H1 (cell line): ENCODE data around the gene ATF7IP. TPM values are rescaled to one million over a fixed set of nuclear protein-coding genes. Genes with fewer than 3 reads are reported as not detected.

Experiments used
- CTCF ChIA-PET: fragments of 300-600 bp; sonication (Branson Sonifier 250); formaldehyde crosslinking; loops from one replicate; lab custom pipeline; 2021; ENCODE audit not compliant: partially characterized antibody; lab: Charles Lee
- POLR2A ChIA-PET: fragments of 300-600 bp; sonication (Branson Sonifier 250); formaldehyde crosslinking; loops from one replicate; lab custom pipeline; 2021; ENCODE audit warnings: inconsistent platforms; ENCODE audit not compliant: partially characterized antibody; lab: Charles Lee
- DNase-seq, 2 experiments: peaks; one replicate each; pipeline versions ENCODE4 v3.0.0 to v3.0.0-alpha.2; 2010 to 2022; ENCODE audit warnings: low spot score in 2 of 2, low read depth in 1 of 2, mixed read lengths in 1 of 2
- FAIRE-seq: peaks from 2 replicates; lab custom pipeline; 2011; peaks lifted over from hg19 to GRCh38; lab: Jason Lieb, UNC
- H2AFZ ChIP-seq: 2 replicates; pipeline ENCODE4 v1.8.1; 2012; ENCODE audit warnings: low read length, inconsistent platforms
- H2AK5ac ChIP-seq: 2 replicates; pipeline ENCODE4 v1.6.1; 2013; ENCODE audit warnings: low read depth, low read length
- H2BK120ac ChIP-seq: replicated peaks from 2 replicates; pipeline ENCODE3; 2013; ENCODE audit warnings: low read depth, low read length, inconsistent platforms
- H2BK12ac ChIP-seq: 2 replicates; pipeline ENCODE4 v1.6.1; 2013; ENCODE audit warnings: low read depth, low read length
- H2BK15ac ChIP-seq: 2 replicates; pipeline ENCODE4 v1.6.1; 2013; ENCODE audit warnings: low read length
- H2BK20ac ChIP-seq: 2 replicates; pipeline ENCODE4 v1.6.1; 2013; ENCODE audit warnings: low read length
- H2BK5ac ChIP-seq: 2 replicates; pipeline ENCODE4 v1.6.1; 2013; ENCODE audit warnings: low read depth, low read length
- H3K14ac ChIP-seq: 2 replicates; pipeline ENCODE4 v1.6.1; 2013; ENCODE audit warnings: inconsistent platforms; ENCODE audit not compliant: insufficient read length
- H3K18ac ChIP-seq: 2 replicates; pipeline ENCODE4 v1.6.1; 2013; ENCODE audit warnings: low read length; ENCODE audit errors: extremely low read depth
- H3K23ac ChIP-seq: 2 replicates; pipeline ENCODE4 v1.6.1; 2013; ENCODE audit warnings: inconsistent platforms; ENCODE audit not compliant: insufficient read length
- H3K23me2 ChIP-seq: 2 replicates; pipeline ENCODE4 v1.6.1; 2013; ENCODE audit warnings: low read depth, low read length
- H3K27ac ChIP-seq: 2 replicates; pipeline ENCODE4 v1.6.1; 2011; ENCODE audit warnings: low read depth, low read length, inconsistent platforms
- H3K27me3 ChIP-seq, 4 experiments: replicated peaks in 1 of 4; 1 replicate in 1 of 4; 2 replicates in 3 of 4; pipeline versions ENCODE4 v1.6.1 to v1.8.1; 2011 to 2013; ENCODE audit warnings: low read length in 3 of 4, mild to moderate bottlenecking in 3 of 4, inconsistent platforms in 2 of 4, mixed read lengths in 2 of 4, moderate library complexity in 1 of 4; ENCODE audit not compliant: control insufficient read depth in 3 of 4, insufficient read depth in 3 of 4; ENCODE audit errors: extremely low read depth in 1 of 4
- H3K36me3 ChIP-seq, 4 experiments: 2 replicates each; pipeline versions ENCODE4 v1.6.1 to v1.8.1; 2011 to 2013; ENCODE audit warnings: mild to moderate bottlenecking in 4 of 4, low read length in 3 of 4, moderate library complexity in 2 of 4, control low read depth in 1 of 4, inconsistent platforms in 1 of 4; ENCODE audit not compliant: insufficient read depth in 4 of 4, control insufficient read depth in 2 of 4
- H3K4ac ChIP-seq: replicated peaks from 2 replicates; pipeline ENCODE3; 2013; ENCODE audit warnings: low read length, low read depth, mixed read lengths, inconsistent platforms; ENCODE audit not compliant: insufficient read length
- H3K4me1 ChIP-seq, 4 experiments: replicated peaks in 1 of 4; 1 replicate in 1 of 4; 2 replicates in 3 of 4; pipeline versions ENCODE4 v1.6.1 to v1.8.1; 2011 to 2013; ENCODE audit warnings: low read length in 3 of 4, inconsistent platforms in 2 of 4, mixed read lengths in 1 of 4; ENCODE audit not compliant: insufficient read depth in 4 of 4, control insufficient read depth in 3 of 4
- H3K4me2 ChIP-seq, 2 experiments: 2 replicates each; pipeline versions ENCODE4 v1.6.1 to v1.8.1; 2011 to 2013; ENCODE audit warnings: low read depth in 2 of 2, low read length in 2 of 2, control low read depth in 1 of 2, inconsistent platforms in 1 of 2, mild to moderate bottlenecking in 1 of 2; ENCODE audit not compliant: insufficient read depth in 1 of 2
- H3K4me3 ChIP-seq, 4 experiments: fragments of 200-600, 300-600 bp in 1 of 4; sonication (generic), shearing (Covaris generic), sonication (Bioruptor Twin) in 1 of 4; 2 replicates each; pipeline versions ENCODE4 v1.5.1 to v1.8.1; 2011 to 2016; ENCODE audit warnings: low read length in 4 of 4, low read depth in 3 of 4, control low read depth in 2 of 4, inconsistent platforms in 2 of 4, mild to moderate bottlenecking in 2 of 4, mixed read lengths in 1 of 4, moderate library complexity in 1 of 4; ENCODE audit not compliant: insufficient read depth in 2 of 4; ENCODE audit errors: extremely low read depth in 1 of 4
- H3K56ac ChIP-seq: replicated peaks from 2 replicates; pipeline ENCODE3; 2013; ENCODE audit warnings: low read depth, mild to moderate bottlenecking, mixed read lengths, low read length, inconsistent platforms; ENCODE audit not compliant: insufficient read length
- H3K79me1 ChIP-seq: 2 replicates; pipeline ENCODE4 v1.6.1; 2013; ENCODE audit warnings: low read depth, low read length, control low read depth
- H3K79me2 ChIP-seq, 2 experiments: 2 replicates each; pipeline versions ENCODE4 v1.6.1 to v1.8.1; 2012 to 2013; ENCODE audit warnings: low read length in 2 of 2, mild to moderate bottlenecking in 2 of 2, inconsistent platforms in 1 of 2; ENCODE audit not compliant: insufficient read depth in 2 of 2, control insufficient read depth in 1 of 2
- H3K9ac ChIP-seq, 4 experiments: replicated peaks in 1 of 4; 1 replicate in 1 of 4; 2 replicates in 3 of 4; pipeline versions ENCODE4 v1.6.1 to v1.8.1; 2011 to 2013; ENCODE audit warnings: low read depth in 3 of 4, low read length in 3 of 4, control low read depth in 2 of 4, mild to moderate bottlenecking in 2 of 4, moderate library complexity in 2 of 4, inconsistent platforms in 1 of 4; ENCODE audit errors: extremely low read depth in 1 of 4
- H3K9me3 ChIP-seq, 2 experiments: 2 replicates each; pipeline versions ENCODE4 v1.6.1 to v1.8.1; 2012 to 2013; ENCODE audit warnings: mild to moderate bottlenecking in 2 of 2, moderate library complexity in 2 of 2, control low read depth in 1 of 2, inconsistent platforms in 1 of 2, low read depth in 1 of 2, low read length in 1 of 2, mixed read lengths in 1 of 2; ENCODE audit not compliant: insufficient read depth in 2 of 2
- H4K20me1 ChIP-seq, 2 experiments: replicated peaks in 1 of 2; 2 replicates each; pipeline versions ENCODE3 to v1.8.1; 2011 to 2013; ENCODE audit warnings: inconsistent platforms in 2 of 2, low read length in 2 of 2, mild to moderate bottlenecking in 1 of 2; ENCODE audit not compliant: insufficient read depth in 2 of 2, control insufficient read depth in 1 of 2
- H4K5ac ChIP-seq: 2 replicates; pipeline ENCODE4 v1.6.1; 2013; ENCODE audit warnings: low read length, low read depth, mixed read lengths, inconsistent platforms; ENCODE audit not compliant: insufficient read length
- H4K8ac ChIP-seq: 2 replicates; pipeline ENCODE4 v1.8.0; 2013; ENCODE audit warnings: mild to moderate bottlenecking, moderate library complexity, low read length, inconsistent platforms; ENCODE audit not compliant: insufficient read depth; ENCODE audit errors: extremely low read depth
- H4K91ac ChIP-seq: replicated peaks from 2 replicates; pipeline ENCODE3; 2013; ENCODE audit warnings: low read length, mixed read lengths, inconsistent platforms; ENCODE audit not compliant: insufficient read length
- BCL11A ChIP-seq, 2 experiments: IDR thresholded peaks; one replicate each; pipeline ENCODE4 v1.6.1; 2011; ENCODE audit warnings: low read depth in 2 of 2, low read length in 2 of 2, mild to moderate bottlenecking in 2 of 2
- CBX8 ChIP-seq: fragments of 300-800, 300-1000 bp; sonication (generic); IDR thresholded peaks from 2 replicates; pipeline ENCODE4 v1.7.1; 2016; ENCODE audit warnings: low read depth, low read length, borderline replicate concordance
- HDAC2 ChIP-seq, 2 experiments: fragments of 300-600 bp in 1 of 2; sonication (generic) in 1 of 2; IDR thresholded peaks; 2 replicates each; pipeline ENCODE4 v1.6.1; 2011 to 2012; ENCODE audit warnings: low read depth in 2 of 2, low read length in 2 of 2, mild to moderate bottlenecking in 2 of 2, moderate library complexity in 2 of 2, borderline replicate concordance in 1 of 2, inconsistent platforms in 1 of 2
- KDM1A ChIP-seq: fragments of 200-600, 300-600 bp; sonication (generic); IDR thresholded peaks from 2 replicates; pipeline ENCODE4 v1.7.1; 2016; ENCODE audit warnings: mild to moderate bottlenecking, low read length, borderline replicate concordance
- POLR2AphosphoS5 ChIP-seq: IDR thresholded peaks from 2 replicates; pipeline ENCODE4 v1.6.1; 2011; ENCODE audit warnings: low read depth, low read length
- RFX5 ChIP-seq: IDR thresholded peaks from 2 replicates; pipeline ENCODE4 v1.6.1; 2011; ENCODE audit warnings: low read depth, low read length, improper control_type of control experiment, borderline replicate concordance
- TAF1 ChIP-seq: IDR thresholded peaks from 2 replicates; pipeline ENCODE4 v1.6.1; 2011; ENCODE audit warnings: mild to moderate bottlenecking, low read depth, low read length
- TCF12 ChIP-seq: IDR thresholded peaks from 2 replicates; pipeline ENCODE4 v1.6.1; 2011; ENCODE audit warnings: low read depth, mild to moderate bottlenecking, low read length
- ZNF274 ChIP-seq: IDR thresholded peaks from 2 replicates; pipeline ENCODE4 v1.7.0; 2012; ENCODE audit warnings: low read length, borderline replicate concordance; ENCODE audit errors: extremely low read depth
- WGBS, 2 experiments: shearing (Covaris generic) in 1 of 2; methylation state at CpG; one replicate each; pipeline versions ENCODE4 v1.1.6 to v1.1.7; 2013 to 2015; ENCODE audit warnings: low lambda C conversion rate in 2 of 2, mixed read lengths in 2 of 2, inconsistent platforms in 1 of 2, low coverage in 1 of 2, missing lambda C conversion rate in 1 of 2; ENCODE audit not compliant: insufficient replicate concordance in 2 of 2, insufficient coverage in 1 of 2, insufficient read length in 1 of 2; ENCODE audit errors: extremely low coverage in 1 of 2, missing lambda C conversion rate in 1 of 2; 5-methylcytosine and 5-hydroxymethylcytosine counted together
- polyA plus RNA-seq, 7 experiments: library from polyadenylated mRNA; depleted of rRNA in 3 of 7; stranded (reverse) in 5 of 7; unstranded in 2 of 7; fragments of >200 nt in 5 of 7; fragments of 200-250 nt in 2 of 7; gene quantifications; 1 replicate in 5 of 7; 2 replicates in 1 of 7; 4 replicates in 1 of 7; pipeline versions ENCODE4 v1.2.1 to v1.2.3, GENCODE V29; 2011 to 2013; ENCODE audit warnings: missing spikeins in 2 of 7, mixed read lengths in 2 of 7
- total RNA-seq: library from RNA; stranded (reverse); fragmentation: NEBNext Ultra II Directional; extraction: Animal tissue kit (Norgen Biotek cat#: 25700); gene quantifications from 2 replicates; pipeline ENCODE4 v1.2.1, GENCODE V29; 2021
- TF ChIP-seq, protein P1 (sequence below): IDR thresholded peaks from 2 replicates; pipeline ENCODE4 v1.6.1; 2011; ENCODE audit warnings: low read depth, mild to moderate bottlenecking, low read length; ENCODE audit not compliant: insufficient read depth

ATF7IP gene
- total and polyA plus RNA-seq, 2 of the 8 experiments (the other 6 are each of a cell fraction or from before 2014, with no cell fraction given): 34.2 to 148 TPM

DNA sequence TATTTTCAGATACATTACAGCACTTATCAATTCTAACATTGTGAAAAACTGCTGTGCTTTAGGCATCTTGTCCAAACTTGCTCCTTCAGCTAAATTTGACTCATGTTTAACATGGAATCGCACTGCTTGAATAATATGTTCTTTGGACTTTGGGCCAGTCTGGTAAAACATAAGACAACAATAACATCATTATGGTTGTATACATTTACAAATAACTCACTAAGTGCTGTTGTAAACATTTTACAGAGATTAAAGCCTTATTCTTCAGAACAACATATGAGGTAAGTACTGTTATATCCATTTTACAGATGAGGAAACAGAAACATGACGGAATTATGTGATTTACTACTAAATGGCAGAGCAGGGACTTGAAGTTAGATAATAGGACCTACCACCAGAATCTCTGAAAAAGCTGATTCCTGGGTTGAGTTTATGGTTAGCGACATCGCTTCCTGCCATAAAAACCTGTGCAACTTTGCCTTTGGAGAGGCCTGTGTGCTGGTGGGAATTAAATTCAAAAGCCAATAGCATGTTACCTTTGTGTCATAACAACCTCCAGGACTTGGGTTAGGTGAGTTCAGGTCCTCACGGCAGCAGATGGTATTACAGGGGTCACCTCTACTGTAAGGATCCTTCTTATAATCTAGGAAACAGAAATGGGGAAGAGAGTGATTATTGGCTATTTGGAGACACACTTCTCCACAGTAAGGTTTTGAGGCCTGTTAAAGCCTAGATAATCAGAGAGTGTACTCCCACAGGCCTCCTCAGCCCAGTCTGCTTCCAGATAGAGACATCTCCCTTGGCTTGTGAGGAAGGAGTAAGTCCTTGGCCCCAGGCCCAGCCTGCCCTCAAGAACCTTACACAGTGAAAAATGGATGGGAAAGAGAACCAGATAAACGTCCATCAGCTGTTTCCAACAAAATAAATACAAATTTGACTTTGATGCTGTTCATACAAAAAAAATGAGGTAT, 140.4 kb downstream of the ATF7IP start:
- no peak for FAIRE-seq
- Histone ChIP-seq H3K14ac (no peak overlapping the region), H3K4me3 (no peak overlapping the region), H2BK12ac (no peak overlapping the region), H2BK120ac (no peak overlapping the region), H2BK15ac (no peak overlapping the region), H3K36me3 (peaks cover 0 to 16% (median 2%) of the 10 kb centered on the region in 4 experiments; a peak in 3 of 8 replicates), H3K79me1 (no peaks in the 10 kb centered on the region; the same call in 1 of the 2 replicates), H3K23me2 (no peaks in the 10 kb centered on the region), H4K8ac (no peak overlapping the region), H2BK5ac (no peak overlapping the region), H3K9me3 (no peaks in the 10 kb centered on the region), H2AK5ac (no peak overlapping the region), H3K27me3 (no peaks in the 10 kb centered on the region), H3K18ac (no peak overlapping the region), H3K4ac (no peak overlapping the region), H3K27ac (no peak overlapping the region), H2BK20ac (no peak overlapping the region), H2AFZ (no peak overlapping the region), H3K9ac (no peak overlapping the region), H4K5ac (no peak overlapping the region), H4K20me1 (no peaks in the 10 kb centered on the region), H4K91ac (no peak overlapping the region), H3K23ac (no peak overlapping the region), H3K56ac (no peak overlapping the region), H3K4me1 (peaks cover 0 to 5% (median 0%) of the 10 kb centered on the region in 4 experiments; a peak in 1 of 7 replicates), H3K79me2 (no peaks in the 10 kb centered on the region), H3K4me2 (no peak overlapping the region)
- DNase-seq: no peak
- POLR2A ChIA-PET: interaction anchor here (0.6 to 1.1 kb wide), 2 partner anchors 11 to 16 kb away, joined by 3 to 4 read pairs; no protein-coding TSS in a partner anchor
- 98% methylated on average over 6 of the region's 6 CpGs; no CpG with 5 or more reads in 1 of the 2 experiments for WGBS, 2 experiments
- CTCF ChIA-PET: interaction anchor here (1.3 to 1.8 kb wide), 2 partner anchors 268 to 320 kb away, joined by 3 to 8 read pairs; no protein-coding TSS in a partner anchor
- no peak for TF ChIP-seq TCF12
- TF ChIP-seq BCL11A (IDR thresholded peaks at IDR 0.05; ENCODE audit: low read depth in 2 of 2, low read length in 2 of 2): no peak
- TF ChIP-seq CBX8: no peak
- TF ChIP-seq KDM1A: no peak
- TF ChIP-seq POLR2AphosphoS5: no peak
- no peak for TF ChIP-seq TAF1
- no peak for TF ChIP-seq ZNF274
- TF ChIP-seq HDAC2 (IDR thresholded peaks at IDR 0.05; ENCODE audit: borderline replicate concordance in 1 of 2, low read depth in 2 of 2, low read length in 2 of 2): no peak
- TF ChIP-seq RFX5: no peak
- TF ChIP-seq, protein P1, sequence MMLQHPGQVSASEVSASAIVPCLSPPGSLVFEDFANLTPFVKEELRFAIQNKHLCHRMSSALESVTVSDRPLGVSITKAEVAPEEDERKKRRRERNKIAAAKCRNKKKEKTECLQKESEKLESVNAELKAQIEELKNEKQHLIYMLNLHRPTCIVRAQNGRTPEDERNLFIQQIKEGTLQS: no peak
